IPS DF 6.9 (cell line): Measurements from ENCODE around the gene SLC37A4.

Source experiments
- DNase-seq: peaks from one replicate; pipeline ENCODE4 v3.0.0-alpha.2; 2013; ENCODE audit warnings: low read depth, low spot score
- H3K27ac ChIP-seq: one replicate; pipeline ENCODE4 v1.5.1; 2013; ENCODE audit warnings: low read length, control low read depth
- H3K27me3 ChIP-seq: 2 replicates; pipeline ENCODE4 v1.6.1; 2013; ENCODE audit warnings: mild to moderate bottlenecking, low read length; ENCODE audit not compliant: control insufficient read depth, insufficient read depth
- H3K36me3 ChIP-seq: 2 replicates; pipeline ENCODE4 v1.6.1; 2013; ENCODE audit warnings: low read length; ENCODE audit not compliant: control insufficient read depth, insufficient read depth
- H3K4me1 ChIP-seq: 2 replicates; pipeline ENCODE4 v1.6.1; 2013; ENCODE audit warnings: low read length; ENCODE audit not compliant: control insufficient read depth, insufficient read depth
- H3K4me3 ChIP-seq: 2 replicates; pipeline ENCODE4 v1.5.1; 2013; ENCODE audit warnings: mild to moderate bottlenecking, low read length
- H3K9me3 ChIP-seq: 2 replicates; pipeline ENCODE4 v1.6.1; 2013; ENCODE audit warnings: low read length, inconsistent platforms; ENCODE audit not compliant: control insufficient read depth, insufficient read depth
- WGBS: extraction: QIAGEN DNeasy Blood & Tissue Kit; methylation state at CpG from one replicate; pipeline ENCODE4 v1.1.7; 2013; ENCODE audit warnings: mixed read lengths, missing lambda C conversion rate; ENCODE audit not compliant: insufficient read length, insufficient coverage; 5-methylcytosine and 5-hydroxymethylcytosine counted together

SLC37A4 gene

GRCh38 chr11:118975771-118976709 is 54.6 kb downstream of the SLC37A4 start:
- H3K4me3 ChIP-seq, result no peak overlapping the region
- DNase-seq, result no peak
- no peaks in the 10 kb centered on the region; the same call in 1 of the 2 replicates for H3K9me3 ChIP-seq
- H3K27me3 ChIP-seq, result no peaks in the 10 kb centered on the region
- no peak overlapping the region for H3K27ac ChIP-seq
- WGBS, result no CpG with 5 or more reads among the region's 15 CpGs
- H3K36me3 ChIP-seq, result no peaks in the 10 kb centered on the region
- peaks cover 4% of the 10 kb centered on the region for H3K4me1 ChIP-seq
